ENCODE data around the gene SCYGR4.

DNA sequence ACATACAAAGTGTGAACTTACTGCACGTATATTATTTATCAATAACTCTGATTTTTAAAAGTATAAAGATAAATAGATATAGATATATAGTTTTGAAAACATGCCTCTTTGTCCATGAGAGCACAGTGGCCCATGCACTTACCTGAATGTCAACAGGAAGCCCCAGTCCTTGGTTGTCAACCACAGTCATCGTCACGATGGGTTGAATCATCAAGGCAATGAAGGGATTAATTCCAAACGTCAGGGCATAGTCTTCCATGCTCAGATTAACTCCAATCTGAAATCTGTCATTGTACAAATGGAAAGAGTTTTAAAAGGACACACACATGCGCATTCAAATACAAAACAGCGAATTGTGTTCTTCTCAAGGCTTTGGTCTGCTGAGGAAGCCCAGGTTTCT lies 15.5 kb downstream of the SCYGR4 start:
- no peak for TF ChIP-seq CTCF (IDR thresholded peaks at IDR 0.05)
- no peak for TF ChIP-seq POLR2AphosphoS5 (IDR thresholded peaks at IDR 0.05)

All from esophagus muscularis mucosa (tissue), 3 donors.